Measurements from ENCODE around the gene HCN2. TPM values are rescaled to one million over a fixed set of nuclear protein-coding genes. Genes with fewer than 3 reads are reported as not detected.

Gene HCN2
- total and polyA plus RNA-seq, 10 donors: 0.09 to 1.1 (median 0.31) TPM; not detected in 2

GRCh38 chr19:543910-544608 lies 45.6 kb upstream of the HCN2 start, which contains the start of gene GZMM:
Gene GZMM (plus strand): TSS chr19:544053. CDS start chr19:544072, 19 bp downstream.
- H3K27me3 ChIP-seq (replicated peaks in 1 of 7): peaks cover 0 to 28% (median 0%) of the 10 kb centered on the region in 7 donors
- TF ChIP-seq POLR2AphosphoS5 (IDR thresholded peaks at IDR 0.05) (peak; percentile 70 to 87 (median 73)), POLR2A (IDR thresholded peaks at IDR 0.05) (no peak), CTCF (IDR thresholded peaks at IDR 0.05 in 8 of 11, conservative IDR thresholded peaks at IDR 0.05 in 3 of 11) (no peak)
- intact Hi-C loops (cut with DNase I; ENCODE audit: low total_unique reads): no loop called here
- peak; percentile 90 for DNase-seq
- peak within 1 kb of the TSS; percentile 20 to 83 (median 50) for H3K27ac ChIP-seq
- H3K36me3 ChIP-seq: peaks cover 0 to 37% (median 26%) of the 10 kb centered on the region in 6 donors
- WGBS, 5 donors: 48 to 57% (median 54%) methylated on average over 21 to 31 of the region's 31 CpGs
- H3K4me1 ChIP-seq: peaks cover 0 to 22% (median 8%) of the 10 kb centered on the region in 6 donors
- H3K4me3 ChIP-seq: peak within 1 kb of the TSS in 7 of 8 donors; percentile 14 to 63 (median 33)
- H3K9me3 ChIP-seq: no peaks in the 10 kb centered on the region

- no peak for DNase-seq
- TF ChIP-seq POLR2AphosphoS5 (IDR thresholded peaks at IDR 0.05) (no peak), CTCF (IDR thresholded peaks at IDR 0.05 in 8 of 11, conservative IDR thresholded peaks at IDR 0.05 in 3 of 11) (no peak), POLR2A (IDR thresholded peaks at IDR 0.05) (no peak)
- Histone ChIP-seq H3K27ac (no peak overlapping the region), H3K4me3 (no peak overlapping the region), H3K36me3 (peaks cover 0 to 13% (median 7%) of the 10 kb centered on the region in 6 donors), H3K9me3 (no peaks in the 10 kb centered on the region), H3K4me1 (peaks cover 0 to 29% (median 6%) of the 10 kb centered on the region in 6 donors), H3K27me3 (replicated peaks in 1 of 7) (peaks cover 0 to 37% (median 0%) of the 10 kb centered on the region in 7 donors)
- intact Hi-C loops (cut with DNase I; ENCODE audit: low total_unique reads): no loop called here
- 87 to 92% (median 91%) methylated on average over 4 to 15 of the region's 15 CpGs for WGBS, 5 donors
Observed at GRCh38 chr19:547117-547516, 42.6 kb upstream of the HCN2 start.

- Histone ChIP-seq H3K9me3 (no peaks in the 10 kb centered on the region), H3K27ac (no peak overlapping the region), H3K4me1 (peaks cover 0 to 25% (median 6%) of the 10 kb centered on the region in 6 donors), H3K36me3 (peaks cover 0 to 3% (median 0%) of the 10 kb centered on the region in 6 donors), H3K27me3 (replicated peaks in 1 of 7) (peaks cover 0 to 43% (median 0%) of the 10 kb centered on the region in 7 donors), H3K4me3 (no peak overlapping the region)
- TF ChIP-seq CTCF (IDR thresholded peaks at IDR 0.05 in 8 of 11, conservative IDR thresholded peaks at IDR 0.05 in 3 of 11): no peak
- WGBS, 5 donors: 81 to 90% (median 87%) methylated on average over 20 to 26 of the region's 26 CpGs
- DNase-seq: no peak
- intact Hi-C loops (cut with DNase I; ENCODE audit: low total_unique reads): no loop called here
Observed at GRCh38 chr19:547836-548720, 41.6 kb upstream of the HCN2 start.
